ENCODE results near the gene TMEM44.
"Not testable (repeated sequence)": the region's sequence is repeated elsewhere in the genome, so short reads cannot be mapped to it uniquely, and the experiment has no call there.

Gene TMEM44

DNA sequence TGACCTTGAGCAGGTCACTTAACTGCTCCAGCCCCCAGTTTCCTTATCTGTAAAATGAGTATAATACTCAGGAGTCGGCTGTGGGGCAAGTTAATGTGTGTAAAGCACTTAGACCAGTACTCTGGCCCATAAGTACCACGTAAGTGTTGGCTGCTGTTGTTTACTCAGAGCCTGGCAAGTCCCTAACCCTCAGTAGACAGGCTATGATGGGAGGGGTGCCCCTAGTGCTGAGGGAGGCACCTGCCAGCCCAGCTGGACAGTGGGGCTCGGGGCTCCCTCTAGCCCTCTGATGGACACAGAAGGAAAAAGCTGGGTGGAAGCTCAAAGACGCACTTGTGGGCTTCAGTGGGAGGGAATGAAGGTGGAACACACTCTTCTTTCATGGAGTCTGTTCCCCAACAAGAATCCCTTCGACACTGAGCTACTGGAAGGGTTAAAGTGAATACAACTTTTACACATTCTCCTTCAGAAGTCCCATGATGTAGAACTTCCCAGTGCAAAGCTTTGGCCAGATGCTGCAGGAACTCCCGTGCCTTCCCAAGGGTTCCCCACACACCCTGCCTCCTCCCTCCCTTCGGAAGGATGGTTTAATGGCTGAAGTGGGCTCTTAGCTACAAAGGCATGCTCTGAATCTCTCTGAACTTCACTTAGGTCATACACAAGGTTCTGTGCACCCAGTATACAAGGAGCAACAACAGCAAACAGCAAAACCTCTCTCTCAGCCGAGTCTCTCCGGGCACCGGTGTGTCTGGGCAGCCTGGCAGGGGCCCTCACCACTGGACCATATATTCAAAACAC, 25.4 kb downstream of the TMEM44 start:
- no peak for DNase-seq

DNA sequence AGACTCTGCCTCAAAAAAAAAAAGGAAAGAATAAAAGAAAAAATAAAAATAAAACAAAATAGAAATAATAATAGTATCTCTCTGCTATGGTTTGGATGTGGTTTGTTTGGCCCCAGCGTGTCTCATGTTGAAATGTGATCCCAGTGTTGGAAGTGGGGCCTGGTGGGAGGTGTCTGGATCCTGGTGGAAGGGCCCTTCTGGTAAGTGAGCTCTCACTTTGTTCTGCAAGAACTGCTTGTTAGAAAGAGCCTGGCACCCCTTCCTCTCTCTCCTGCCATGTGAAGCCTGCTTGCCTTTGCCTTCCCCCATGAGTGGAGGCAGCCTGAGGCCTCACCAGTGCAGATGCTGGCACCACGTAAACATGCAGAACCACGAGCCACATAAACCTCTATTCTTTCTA, 26.3 kb downstream of the TMEM44 start:
- DNase-seq: no peak

DNA sequence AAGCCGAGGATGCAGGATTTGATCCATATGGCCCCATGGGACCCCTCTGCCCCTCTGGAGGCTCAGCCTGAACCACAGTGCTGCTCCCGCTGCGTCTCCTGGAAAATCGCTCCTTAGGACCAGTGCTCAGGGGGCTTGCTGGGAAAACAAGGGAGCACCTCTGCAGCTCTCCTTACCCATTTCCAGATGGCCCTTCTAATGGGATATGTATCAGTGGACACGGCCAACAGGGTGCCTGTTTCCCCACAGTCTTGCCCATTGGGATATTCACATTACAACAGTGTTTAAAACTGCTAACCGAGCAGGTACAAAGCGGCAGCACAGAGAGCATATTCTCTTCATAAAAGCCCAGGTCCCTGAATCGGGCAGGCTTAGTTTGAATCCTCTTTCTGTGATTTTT, 27.1 kb downstream of the TMEM44 start:
- no peak for DNase-seq

GRCh38 chr3:194605314-194605713, 27.9 kb downstream of the TMEM44 start:
- DNase-seq: not testable (repeated sequence)

DNA sequence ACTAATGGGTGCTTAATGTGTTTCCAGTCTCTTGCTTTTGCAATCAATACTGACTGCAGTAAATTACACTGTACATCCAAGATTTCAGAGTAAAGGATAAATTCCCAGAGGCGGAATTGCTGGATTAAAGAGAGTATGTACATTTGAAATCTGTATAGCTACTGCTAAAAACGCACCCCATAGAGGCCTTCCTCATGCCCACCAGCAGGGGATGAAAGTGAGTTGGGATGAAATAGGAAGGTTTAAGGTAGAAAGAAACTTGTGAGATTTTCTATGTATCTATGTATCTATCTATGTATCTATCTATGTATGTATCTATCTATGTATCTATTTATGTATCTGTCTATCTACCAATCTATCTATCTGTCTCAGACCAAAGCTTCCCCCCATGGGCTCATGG, 28.4 kb downstream of the TMEM44 start:
- DNase-seq: no peak

GRCh38 chr3:194604126-194604525, 29.1 kb downstream of the TMEM44 start:
- DNase-seq: no peak

DNA sequence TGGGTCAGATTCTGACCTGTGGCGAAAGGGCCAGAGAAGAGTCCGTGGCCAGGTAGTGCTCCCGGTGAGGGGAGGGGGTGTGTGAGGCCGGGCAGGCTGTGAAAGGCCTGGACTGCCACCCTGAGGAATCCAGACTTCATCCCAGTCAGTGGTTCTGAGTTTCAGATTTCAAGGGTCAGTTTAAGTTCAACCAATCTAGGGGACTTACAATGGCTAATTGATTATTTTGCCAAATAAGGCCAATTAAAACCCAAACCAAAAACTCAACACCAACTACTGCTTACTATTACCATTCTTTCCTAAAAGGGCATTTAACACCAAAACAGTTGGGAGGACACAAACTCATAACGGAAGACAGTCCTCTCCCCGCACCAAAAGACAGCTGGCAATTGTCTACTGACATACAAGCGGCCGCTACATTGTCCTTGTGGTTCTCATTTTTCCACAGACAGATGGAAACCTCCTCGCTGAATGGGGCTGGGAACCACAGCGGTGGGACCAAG, 30.5 kb downstream of the TMEM44 start:
- DNase-seq: no peak

DNA sequence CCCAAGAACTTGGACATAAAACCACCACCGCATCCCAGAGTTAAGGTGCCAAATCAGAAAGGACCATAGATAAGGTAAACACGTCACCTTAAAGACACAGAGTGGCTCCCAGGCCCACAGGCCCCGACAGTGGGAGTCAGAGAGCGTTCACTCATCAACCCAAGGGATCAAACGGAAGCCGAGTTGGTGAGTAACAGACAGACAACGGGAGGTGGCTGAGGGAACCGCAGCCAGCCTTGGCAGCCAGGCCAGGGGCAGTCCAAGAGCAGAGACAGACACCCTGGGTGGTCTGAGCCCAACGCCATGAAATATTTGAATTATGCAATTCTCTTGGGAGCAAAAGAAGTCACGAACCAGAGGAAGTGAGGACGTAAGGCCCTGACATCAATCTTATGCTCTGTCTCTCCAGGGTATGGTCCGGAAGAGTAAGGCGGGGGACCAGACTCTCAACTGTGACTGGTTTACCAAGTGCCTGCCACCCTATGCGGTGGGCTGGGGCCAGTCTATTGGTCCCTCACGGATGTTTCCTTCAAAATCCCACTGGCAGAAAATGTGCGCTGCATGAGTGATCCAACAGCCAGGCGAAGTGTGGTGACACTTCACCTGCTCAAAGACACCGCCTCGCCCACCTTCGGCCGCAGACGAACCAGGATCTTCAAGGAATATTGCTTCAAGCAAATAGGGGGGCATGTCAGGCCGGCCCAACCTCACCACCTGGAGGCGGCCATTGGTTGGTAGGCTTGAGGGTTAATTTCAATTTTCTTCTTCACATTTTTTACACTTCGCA, 34.3 kb downstream of the TMEM44 start:
- no peak for DNase-seq

GRCh38 chr3:194596906-194597305, 36.3 kb downstream of the TMEM44 start:
- no peak for DNase-seq

GRCh38 chr3:194592798-194593752, 40.1 kb downstream of the TMEM44 start:
- no peak for DNase-seq

GRCh38 chr3:194588741-194589140, 44.5 kb downstream of the TMEM44 start:
- no peak for DNase-seq

DNA sequence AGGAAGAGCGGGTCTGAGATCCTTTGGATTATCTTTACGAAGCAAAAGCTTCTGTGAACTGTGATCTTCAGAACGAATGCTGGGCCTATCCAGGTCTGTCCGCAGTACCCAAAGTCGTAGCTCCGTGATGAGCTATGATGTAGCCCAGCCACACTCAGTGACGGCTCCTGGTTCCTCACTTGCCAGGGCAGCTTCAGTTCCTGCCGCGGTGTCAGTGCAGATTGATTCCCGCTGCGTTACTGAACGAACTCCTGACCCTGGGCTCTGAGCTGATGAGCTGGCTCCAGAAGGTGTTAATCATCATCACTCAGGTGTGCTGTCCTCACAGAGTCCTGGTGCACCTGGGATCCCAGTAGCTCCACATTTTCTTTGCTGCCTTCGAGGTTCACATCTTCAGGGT, 45.0 kb downstream of the TMEM44 start:
- no peak for DNase-seq

- DNase-seq: no peak
These were observed 45.7 kb downstream of the TMEM44 start for GRCh38 chr3:194587438-194587931.

DNA sequence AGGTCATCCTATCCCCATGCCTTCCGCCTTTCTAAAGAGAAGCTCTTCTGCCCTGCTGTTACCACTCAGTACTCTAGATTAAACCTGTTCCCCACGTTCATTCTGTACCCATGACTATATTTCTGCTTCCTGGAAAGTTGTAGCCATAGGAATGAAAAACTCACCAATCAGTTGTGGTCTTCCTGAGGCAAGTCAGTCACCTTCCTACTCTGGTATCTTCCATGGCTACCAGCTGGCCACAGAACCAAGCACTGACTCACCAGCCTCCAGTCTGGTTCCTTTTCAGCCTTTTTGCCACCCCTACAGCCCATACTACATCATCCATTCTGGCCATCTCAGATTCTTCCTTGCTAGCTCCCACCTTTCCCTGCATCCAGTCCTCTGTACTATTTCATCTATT, 46.4 kb downstream of the TMEM44 start:
- no peak for DNase-seq

DNA sequence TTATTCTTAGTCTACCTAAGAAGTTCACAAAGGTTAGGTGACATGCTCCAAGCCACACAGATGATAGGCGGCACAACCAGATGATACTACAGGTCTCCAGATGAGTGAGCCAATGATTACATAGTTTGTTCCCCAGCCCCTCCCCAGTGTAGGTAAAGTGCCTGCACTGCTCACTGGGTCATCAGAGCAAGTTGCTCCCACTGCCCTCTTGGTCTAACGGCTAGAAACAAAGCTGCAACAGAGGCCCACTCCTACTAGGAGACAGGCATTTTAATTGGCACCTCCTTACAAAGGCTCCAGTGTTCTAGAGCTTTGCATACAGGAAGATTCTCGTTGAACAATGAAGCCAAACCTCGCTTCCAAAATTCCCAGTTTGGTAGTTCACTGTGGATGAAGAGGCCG, 47.3 kb downstream of the TMEM44 start:
- no peak for DNase-seq

GRCh38 chr3:194584866-194585265, 48.4 kb downstream of the TMEM44 start:
- no peak for DNase-seq

- no peak for DNase-seq
These were observed 48.9 kb downstream of the TMEM44 start for GRCh38 chr3:194584320-194584776.

GRCh38 chr3:194582196-194582905, 50.9 kb downstream of the TMEM44 start:
- no peak for DNase-seq

DNA sequence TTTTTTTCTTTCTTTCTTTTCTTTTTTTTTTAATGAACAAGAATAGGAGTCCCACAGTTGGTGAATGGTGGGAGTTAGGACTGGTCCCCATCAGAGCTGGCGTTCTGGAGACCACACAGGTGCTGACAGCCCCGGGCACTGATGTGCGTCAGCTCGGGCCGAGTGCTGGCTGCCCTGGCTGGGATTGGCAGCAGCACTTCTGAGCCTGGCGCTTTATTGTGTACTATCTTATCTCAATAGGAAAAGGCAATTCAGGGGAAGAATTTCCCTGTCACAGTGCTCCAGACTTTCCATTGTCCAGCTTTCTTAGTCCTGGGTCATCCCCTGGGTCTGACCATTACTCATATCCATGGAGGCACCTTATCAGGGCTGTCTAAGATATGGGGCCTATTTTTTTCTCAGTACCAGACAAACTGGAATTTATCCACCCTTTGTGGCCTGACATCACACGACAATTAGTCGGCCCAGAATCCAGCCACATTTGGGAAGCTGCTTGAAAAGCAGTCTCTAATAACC, 54.1 kb downstream of the TMEM44 start:
- DNase-seq: no peak

- DNase-seq: no peak
These were observed 55.0 kb downstream of the TMEM44 start for GRCh38 chr3:194577986-194578905.

Data from activated gamma-delta T cell (primary cell).